Measurements from ENCODE around the gene TRAP1.

GRCh38 chr16:3715430-3715829 is 1.9 kb downstream of the TRAP1 start:
- TF ChIP-seq POLR2A (IDR thresholded peaks at IDR 0.05) = no peak
- no peak for TF ChIP-seq CTCF (IDR thresholded peaks at IDR 0.05)

All from adrenal gland (tissue), 5 donors.